ENCODE results near the gene PCGF5. TPM values are rescaled to one million over a fixed set of nuclear protein-coding genes. Genes with fewer than 3 reads are reported as not detected.

PCGF5 gene
- polyA plus RNA-seq, 1 of the 3 experiments (the other 2 are of a cell fraction) = 14.5 TPM

GRCh38 chr10:91298224-91298871 lies 77.9 kb downstream of the PCGF5 start:
- Histone ChIP-seq H3K9ac (no peak overlapping the region), H3K36me3 (replicated peaks in 1 of 2; ENCODE audit: control insufficient read depth in 1 of 2, insufficient read depth in 2 of 2, low read length in 1 of 2) (no peaks in the 10 kb centered on the region), H3K9me2 (no peaks in the 10 kb centered on the region), H4K20me1 (ENCODE audit: insufficient read depth) (no peaks in the 10 kb centered on the region), H3K27ac (ENCODE audit: low read depth in 2 of 2, low read length in 1 of 2) (no peak overlapping the region), H3K4me1 (ENCODE audit: control insufficient read depth in 1 of 2, insufficient read depth in 2 of 2, low read depth in 1 of 2, low read length in 1 of 2) (peaks cover 9 to 18% of the 10 kb centered on the region in 2 experiments), H3K27me3 (ENCODE audit: insufficient read depth) (no peaks in the 10 kb centered on the region), H3K9me3 (no peaks in the 10 kb centered on the region), H3K4me3 (ENCODE audit: low read depth in 2 of 2, low read length in 1 of 2) (no peak overlapping the region), H2AFZ (ENCODE audit: low read depth) (peak overlapping the region; percentile 87), H3F3A (replicated peaks; ENCODE audit: insufficient read depth) (peaks cover 7% of the 10 kb centered on the region), H3K4me2 (peak overlapping the region; percentile 53; the same call in 1 of the 2 replicates), H3K79me2 (ENCODE audit: insufficient read depth) (no peaks in the 10 kb centered on the region)
- DNase-seq = peak; percentile 82
- 56% methylated on average over 17 of the region's 23 CpGs for WGBS (ENCODE audit: low lambda C conversion rate)
- no peak for TF ChIP-seq REST (IDR thresholded peaks at IDR 0.05; ENCODE audit: low read depth, low read length)
- 0 out of 2 replicates have a peak, but pooled peaks have one; percentile 12 for TF ChIP-seq ELF1 (IDR thresholded peaks at IDR 0.05)
- TF ChIP-seq MEF2A (IDR thresholded peaks at IDR 0.05; ENCODE audit: borderline replicate concordance, low read depth) = no peak
- TF ChIP-seq GATA2 (CRISPR knock-in tag; IDR thresholded peaks at IDR 0.05) = no peak
- peak; percentile 95 for TF ChIP-seq RAD21 (IDR thresholded peaks at IDR 0.05; ENCODE audit: low read length)
- 0 out of 2 replicates have a peak, but pooled peaks have one; percentile 26 for TF ChIP-seq RCOR1 (IDR thresholded peaks at IDR 0.05; ENCODE audit: low read length)
- peak; percentile 87 for TF ChIP-seq CTCF (IDR thresholded peaks at IDR 0.05)
- TF ChIP-seq POLR2AphosphoS5 (IDR thresholded peaks at IDR 0.05; ENCODE audit: low read depth, low read length) = peak; percentile 13; the same call in 1 of the 2 replicates
- no peak for TF ChIP-seq EZH2phosphoT487 (IDR thresholded peaks at IDR 0.05; ENCODE audit: borderline replicate concordance, low read depth)
- TF ChIP-seq, protein P1, sequence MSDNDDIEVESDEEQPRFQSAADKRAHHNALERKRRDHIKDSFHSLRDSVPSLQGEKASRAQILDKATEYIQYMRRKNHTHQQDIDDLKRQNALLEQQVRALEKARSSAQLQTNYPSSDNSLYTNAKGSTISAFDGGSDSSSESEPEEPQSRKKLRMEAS (IDR thresholded peaks at IDR 0.05; ENCODE audit: low read depth) = 0 out of 2 replicates have a peak, but pooled peaks have one; percentile 26
- TF ChIP-seq USF2 (IDR thresholded peaks at IDR 0.05; ENCODE audit: borderline replicate concordance, low read depth, low read length) = 0 out of 2 replicates have a peak, but pooled peaks have one; percentile 31
- TF ChIP-seq CHD2 (IDR thresholded peaks at IDR 0.05; ENCODE audit: low read length, partially characterized antibody) = peak; percentile 87
- TF ChIP-seq MXI1 (IDR thresholded peaks at IDR 0.05; ENCODE audit: low read depth, low read length) = no peak
- TF ChIP-seq SMC3 (IDR thresholded peaks at IDR 0.05; ENCODE audit: low read depth, low read length) = peak; percentile 93
- TF ChIP-seq RFX5 (IDR thresholded peaks at IDR 0.05; ENCODE audit: low read length) = no peak
- TF ChIP-seq TAF1 (IDR thresholded peaks at IDR 0.05; ENCODE audit: borderline replicate concordance, low read depth, low read length) = no peak
- peak; percentile 48; the same call in 1 of the 2 replicates for TF ChIP-seq GABPA (IDR thresholded peaks at IDR 0.05; ENCODE audit: low read depth)
- peak; percentile 32; the same call in 1 of the 2 replicates for TF ChIP-seq TCF12 (IDR thresholded peaks at IDR 0.05)
- ChIA-PET CTCF (interaction anchor here (0.6 to 4.5 kb wide), 75 partner anchors 9 to 625 kb away, joined by 3 to 71 read pairs (median 4); partner anchors contain the start of genes BTAF1, HECTD2 and PPP1R3C), POLR2A (interaction anchor here (0.8 to 1.1 kb wide), 2 partner anchors 83 to 111 kb away, joined by 3 to 4 read pairs; no protein-coding TSS in a partner anchor)
